ENCODE measurements around the gene NDST1.

NDST1 gene

DNA sequence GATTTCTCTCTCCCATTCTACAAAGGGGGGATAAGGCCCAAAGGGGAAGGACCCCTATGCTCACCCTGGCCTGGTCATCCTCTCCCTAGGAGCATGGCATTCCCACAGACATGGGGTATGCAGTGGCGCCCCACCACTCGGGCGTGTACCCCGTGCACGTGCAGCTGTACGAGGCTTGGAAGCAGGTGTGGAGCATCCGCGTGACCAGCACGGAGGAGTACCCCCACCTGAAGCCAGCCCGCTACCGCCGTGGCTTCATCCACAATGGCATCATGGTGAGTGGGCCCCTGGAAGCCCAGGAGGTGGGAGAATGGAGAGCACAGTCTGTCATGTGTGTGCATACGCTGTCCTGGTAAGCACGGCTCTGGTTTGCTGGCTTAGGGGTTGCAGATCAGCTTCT lies 27.7 kb downstream of the NDST1 start:
- no peaks in the 10 kb centered on the region for H3K27me3 ChIP-seq (ENCODE audit: insufficient read depth, poor library complexity, severe bottlenecking)
- no peak overlapping the region for H3K4me3 ChIP-seq (replicated peaks; ENCODE audit: insufficient read depth, low read length)
- H3K27ac ChIP-seq (replicated peaks), result no peak overlapping the region
- TF ChIP-seq SPI1 (IDR thresholded peaks at IDR 0.05; ENCODE audit: borderline replicate concordance, low read depth) (no peak), REST (IDR thresholded peaks at IDR 0.05; ENCODE audit: insufficient replicate concordance, low read depth) (no peak), GABPA (IDR thresholded peaks at IDR 0.05; ENCODE audit: low read depth) (no peak), POLR2AphosphoS5 (IDR thresholded peaks at IDR 0.05; ENCODE audit: low read depth) (no peak), CTCF (IDR thresholded peaks at IDR 0.05; ENCODE audit: insufficient read depth, low read length) (no peak)
- DNase-seq (ENCODE audit: low read depth in 1 of 2, low spot score in 1 of 2), result no peak

- no peak overlapping the region for H3K27ac ChIP-seq (replicated peaks)
- TF ChIP-seq POLR2AphosphoS5 (IDR thresholded peaks at IDR 0.05; ENCODE audit: low read depth), result no peak
- TF ChIP-seq GABPA (IDR thresholded peaks at IDR 0.05; ENCODE audit: low read depth), result no peak
- TF ChIP-seq REST (IDR thresholded peaks at IDR 0.05; ENCODE audit: insufficient replicate concordance, low read depth), result no peak
- TF ChIP-seq SPI1 (IDR thresholded peaks at IDR 0.05; ENCODE audit: borderline replicate concordance, low read depth), result no peak
- TF ChIP-seq CTCF (IDR thresholded peaks at IDR 0.05; ENCODE audit: insufficient read depth, low read length), result no peak
- H3K4me3 ChIP-seq (replicated peaks; ENCODE audit: insufficient read depth, low read length), result no peak overlapping the region
- no peak for DNase-seq (ENCODE audit: low read depth in 1 of 2, low spot score in 1 of 2)
- no peaks in the 10 kb centered on the region for H3K27me3 ChIP-seq (ENCODE audit: insufficient read depth, poor library complexity, severe bottlenecking)
These were observed 30.3 kb downstream of the NDST1 start for GRCh38 chr5:150538007-150538917.

- Histone ChIP-seq H3K27ac (replicated peaks) (no peak overlapping the region), H3K27me3 (ENCODE audit: insufficient read depth, poor library complexity, severe bottlenecking) (no peaks in the 10 kb centered on the region), H3K4me3 (replicated peaks; ENCODE audit: insufficient read depth, low read length) (no peak overlapping the region)
- no peak for DNase-seq (ENCODE audit: low read depth in 1 of 2, low spot score in 1 of 2)
- no peak for TF ChIP-seq CTCF (IDR thresholded peaks at IDR 0.05; ENCODE audit: insufficient read depth, low read length)
- no peak for TF ChIP-seq POLR2AphosphoS5 (IDR thresholded peaks at IDR 0.05; ENCODE audit: low read depth)
- TF ChIP-seq GABPA (IDR thresholded peaks at IDR 0.05; ENCODE audit: low read depth), result no peak
- no peak for TF ChIP-seq REST (IDR thresholded peaks at IDR 0.05; ENCODE audit: insufficient replicate concordance, low read depth)
- no peak for TF ChIP-seq SPI1 (IDR thresholded peaks at IDR 0.05; ENCODE audit: borderline replicate concordance, low read depth)
These were observed 31.3 kb downstream of the NDST1 start for GRCh38 chr5:150539206-150539605.

All from HL-60 (cell line).